OCI-LY7 (cell line): ENCODE results near the gene TMEM143.
"Not testable (repeated sequence)": the region's sequence is repeated elsewhere in the genome, so short reads cannot be mapped to it uniquely, and the experiment has no call there.

Experiments used
- CTCF ChIP-seq: fragments of 200-600 bp; sonication (generic); conservative IDR thresholded peaks from 2 replicates; pipeline ENCODE4 v1.5.1; 2014; ENCODE audit warnings: mild to moderate bottlenecking, antibody characterized with exemption, low read length, moderate library complexity, mixed read lengths
- EZH2phosphoT487 ChIP-seq: fragments of 200-600 bp; sonication (generic); IDR thresholded peaks from 2 replicates; pipeline ENCODE4 v1.6.1; 2018; ENCODE audit warnings: low read depth, borderline replicate concordance, mild to moderate bottlenecking, mixed run types, antibody characterized with exemption, low read length, moderate library complexity, mixed read lengths

GRCh38 chr19:48291489-48291815, 72.3 kb downstream of the TMEM143 start:
- TF ChIP-seq CTCF, EZH2phosphoT487: not testable (repeated sequence)
